Measurements from ENCODE around the gene RBM38.
"Not testable (repeated sequence)": the region's sequence is repeated elsewhere in the genome, so short reads cannot be mapped to it uniquely, and the experiment has no call there.

The RBM38 gene

DNA sequence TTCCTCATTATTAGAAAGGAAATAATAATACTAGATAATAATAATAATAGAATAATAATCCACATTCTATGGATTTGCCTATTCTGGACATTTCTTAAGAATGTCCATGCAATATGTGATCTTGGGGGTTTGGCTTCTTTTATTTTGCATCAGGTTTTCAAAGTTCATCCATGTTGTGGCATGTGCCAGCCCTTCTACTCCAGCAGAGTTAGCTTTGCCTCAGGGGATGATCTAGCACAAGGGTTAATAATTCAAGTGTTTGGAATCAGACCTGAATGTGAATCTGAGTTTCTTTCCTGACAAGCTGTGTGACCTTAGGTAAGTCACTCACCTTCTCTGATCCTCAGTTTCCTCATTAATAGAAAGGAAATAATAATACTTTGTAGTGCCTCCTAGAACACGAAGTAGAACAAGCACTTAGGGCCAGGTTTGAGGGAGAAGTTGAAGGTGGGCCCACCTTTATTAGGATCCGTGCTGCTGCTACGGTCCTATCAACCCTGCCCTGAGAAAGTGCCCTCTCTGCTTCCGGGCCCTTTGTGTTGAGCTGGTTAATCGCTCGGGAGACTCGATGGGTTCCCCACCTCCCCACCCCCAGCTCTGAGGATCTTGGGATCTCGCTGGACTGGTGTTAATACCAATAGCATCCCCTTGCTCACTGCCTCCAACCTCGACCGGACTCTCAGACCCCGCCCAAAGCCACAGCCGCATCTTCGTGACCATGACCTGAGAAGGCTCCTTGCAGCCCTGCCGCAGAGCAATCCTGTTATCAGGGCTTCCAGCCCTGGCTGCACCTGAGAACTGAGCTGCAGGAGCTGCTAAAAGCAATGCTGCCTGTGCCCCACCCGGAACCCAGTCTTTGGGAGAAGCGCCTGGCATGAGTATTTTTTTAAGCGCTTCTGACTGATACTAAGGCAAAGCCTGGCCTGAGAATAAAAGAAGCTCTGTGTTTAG is 26.9 kb downstream of the RBM38 start:
- Histone ChIP-seq H3K4me1 (ENCODE audit: low read length) (no peaks in the 10 kb centered on the region), H3K9ac (ENCODE audit: low read length) (no peak overlapping the region), H2AFZ (ENCODE audit: low read depth, low read length) (no peak overlapping the region), H3K4me3 (ENCODE audit: low read length) (no peak overlapping the region), H3K27me3 (ENCODE audit: low read depth, low read length) (peaks cover 45% of the 10 kb centered on the region), H4K20me1 (ENCODE audit: insufficient read depth, low read length) (no peaks in the 10 kb centered on the region), H3K27ac (ENCODE audit: low read length) (no peak overlapping the region), H3K36me3 (replicated peaks; ENCODE audit: low read depth, low read length) (no peaks in the 10 kb centered on the region), H3K79me2 (ENCODE audit: low read length) (no peaks in the 10 kb centered on the region), H3K9me3 (ENCODE audit: insufficient read depth, low read length) (no peaks in the 10 kb centered on the region), H3K4me2 (ENCODE audit: low read length) (no peak overlapping the region)
- TF ChIP-seq EZH2phosphoT487 (IDR thresholded peaks at IDR 0.05; ENCODE audit: low read depth), result no peak
- TF ChIP-seq, protein P1, sequence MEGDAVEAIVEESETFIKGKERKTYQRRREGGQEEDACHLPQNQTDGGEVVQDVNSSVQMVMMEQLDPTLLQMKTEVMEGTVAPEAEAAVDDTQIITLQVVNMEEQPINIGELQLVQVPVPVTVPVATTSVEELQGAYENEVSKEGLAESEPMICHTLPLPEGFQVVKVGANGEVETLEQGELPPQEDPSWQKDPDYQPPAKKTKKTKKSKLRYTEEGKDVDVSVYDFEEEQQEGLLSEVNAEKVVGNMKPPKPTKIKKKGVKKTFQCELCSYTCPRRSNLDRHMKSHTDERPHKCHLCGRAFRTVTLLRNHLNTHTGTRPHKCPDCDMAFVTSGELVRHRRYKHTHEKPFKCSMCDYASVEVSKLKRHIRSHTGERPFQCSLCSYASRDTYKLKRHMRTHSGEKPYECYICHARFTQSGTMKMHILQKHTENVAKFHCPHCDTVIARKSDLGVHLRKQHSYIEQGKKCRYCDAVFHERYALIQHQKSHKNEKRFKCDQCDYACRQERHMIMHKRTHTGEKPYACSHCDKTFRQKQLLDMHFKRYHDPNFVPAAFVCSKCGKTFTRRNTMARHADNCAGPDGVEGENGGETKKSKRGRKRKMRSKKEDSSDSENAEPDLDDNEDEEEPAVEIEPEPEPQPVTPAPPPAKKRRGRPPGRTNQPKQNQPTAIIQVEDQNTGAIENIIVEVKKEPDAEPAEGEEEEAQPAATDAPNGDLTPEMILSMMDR (IDR thresholded peaks at IDR 0.05; ENCODE audit: low read depth, low read length), result no peak

DNA sequence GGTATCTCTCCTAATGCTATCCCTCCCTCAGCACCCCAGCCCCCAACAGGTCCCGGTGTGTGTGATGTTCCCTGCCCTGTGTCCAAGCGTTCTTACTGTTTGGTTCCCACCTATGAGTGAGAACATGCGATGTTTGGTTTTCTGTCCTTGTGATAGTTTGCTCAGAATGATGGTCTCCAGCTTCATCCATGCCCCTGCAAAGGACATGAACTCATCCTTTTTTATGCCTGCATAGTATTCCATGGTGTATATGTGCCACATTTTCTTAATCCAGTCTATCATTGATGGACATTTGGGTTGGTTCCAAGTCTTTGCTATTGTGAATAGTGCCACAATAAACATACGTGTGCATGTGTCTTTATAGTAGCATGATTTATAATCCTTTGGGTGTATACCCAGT is 28.3 kb downstream of the RBM38 start:
- H3K9me3 ChIP-seq (ENCODE audit: insufficient read depth, low read length); H3K27ac ChIP-seq (ENCODE audit: low read length); H3K4me2 ChIP-seq (ENCODE audit: low read length); H3K9ac ChIP-seq (ENCODE audit: low read length); H3K79me2 ChIP-seq (ENCODE audit: low read length); H3K36me3 ChIP-seq (replicated peaks; ENCODE audit: low read depth, low read length); H4K20me1 ChIP-seq (ENCODE audit: insufficient read depth, low read length); H2AFZ ChIP-seq (ENCODE audit: low read depth, low read length); H3K4me3 ChIP-seq (ENCODE audit: low read length); H3K4me1 ChIP-seq (ENCODE audit: low read length): not testable (repeated sequence)
- peaks cover 56% of the 10 kb centered on the region for H3K27me3 ChIP-seq (ENCODE audit: low read depth, low read length)

DNA sequence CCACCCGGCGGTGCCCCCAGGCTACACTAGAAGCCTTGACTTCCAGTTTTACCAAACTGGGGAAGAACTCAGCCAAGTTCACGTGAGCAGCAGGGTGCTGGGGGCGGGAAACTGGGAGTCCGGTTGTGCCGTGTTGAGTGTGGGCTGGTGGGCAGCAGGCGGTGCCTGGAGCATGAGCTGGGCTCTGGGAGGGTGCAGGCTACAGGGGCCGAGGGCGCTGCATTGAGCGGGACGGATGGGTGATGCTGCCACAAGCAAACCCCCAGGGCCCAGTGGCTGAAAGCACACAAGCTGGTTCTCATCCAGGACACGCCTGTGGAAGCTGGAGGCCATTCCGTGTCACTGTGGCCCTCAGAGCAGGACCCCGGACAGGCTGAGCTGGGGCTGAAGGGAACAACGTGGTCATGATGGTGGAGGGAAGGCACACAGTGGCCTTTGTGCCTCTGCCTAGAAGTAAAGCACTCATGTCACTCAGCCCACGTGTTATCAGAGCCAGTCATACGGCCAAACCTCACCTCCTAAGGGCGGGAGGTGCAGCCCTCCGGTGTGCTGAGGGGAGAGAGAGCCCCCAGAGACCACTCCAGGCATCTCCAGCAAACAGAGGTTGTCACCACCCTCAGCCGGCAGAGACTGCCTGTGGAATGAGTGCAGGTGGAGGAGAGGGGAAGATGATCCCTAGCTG is 29.5 kb downstream of the RBM38 start:
- Histone ChIP-seq H3K4me3 (ENCODE audit: low read length) (no peak overlapping the region), H3K9me3 (ENCODE audit: insufficient read depth, low read length) (no peaks in the 10 kb centered on the region), H3K9ac (ENCODE audit: low read length) (no peak overlapping the region), H3K4me1 (ENCODE audit: low read length) (peaks cover 7% of the 10 kb centered on the region), H3K36me3 (replicated peaks; ENCODE audit: low read depth, low read length) (no peaks in the 10 kb centered on the region), H2AFZ (ENCODE audit: low read depth, low read length) (no peak overlapping the region), H3K27ac (ENCODE audit: low read length) (no peak overlapping the region), H3K79me2 (ENCODE audit: low read length) (no peaks in the 10 kb centered on the region), H3K27me3 (ENCODE audit: low read depth, low read length) (peaks cover 65% of the 10 kb centered on the region), H3K4me2 (ENCODE audit: low read length) (no peak overlapping the region), H4K20me1 (ENCODE audit: insufficient read depth, low read length) (no peaks in the 10 kb centered on the region)
- TF ChIP-seq, protein P1 (IDR thresholded peaks at IDR 0.05; ENCODE audit: low read depth, low read length), result no peak
- no peak for TF ChIP-seq EZH2phosphoT487 (IDR thresholded peaks at IDR 0.05; ENCODE audit: low read depth)

DNA sequence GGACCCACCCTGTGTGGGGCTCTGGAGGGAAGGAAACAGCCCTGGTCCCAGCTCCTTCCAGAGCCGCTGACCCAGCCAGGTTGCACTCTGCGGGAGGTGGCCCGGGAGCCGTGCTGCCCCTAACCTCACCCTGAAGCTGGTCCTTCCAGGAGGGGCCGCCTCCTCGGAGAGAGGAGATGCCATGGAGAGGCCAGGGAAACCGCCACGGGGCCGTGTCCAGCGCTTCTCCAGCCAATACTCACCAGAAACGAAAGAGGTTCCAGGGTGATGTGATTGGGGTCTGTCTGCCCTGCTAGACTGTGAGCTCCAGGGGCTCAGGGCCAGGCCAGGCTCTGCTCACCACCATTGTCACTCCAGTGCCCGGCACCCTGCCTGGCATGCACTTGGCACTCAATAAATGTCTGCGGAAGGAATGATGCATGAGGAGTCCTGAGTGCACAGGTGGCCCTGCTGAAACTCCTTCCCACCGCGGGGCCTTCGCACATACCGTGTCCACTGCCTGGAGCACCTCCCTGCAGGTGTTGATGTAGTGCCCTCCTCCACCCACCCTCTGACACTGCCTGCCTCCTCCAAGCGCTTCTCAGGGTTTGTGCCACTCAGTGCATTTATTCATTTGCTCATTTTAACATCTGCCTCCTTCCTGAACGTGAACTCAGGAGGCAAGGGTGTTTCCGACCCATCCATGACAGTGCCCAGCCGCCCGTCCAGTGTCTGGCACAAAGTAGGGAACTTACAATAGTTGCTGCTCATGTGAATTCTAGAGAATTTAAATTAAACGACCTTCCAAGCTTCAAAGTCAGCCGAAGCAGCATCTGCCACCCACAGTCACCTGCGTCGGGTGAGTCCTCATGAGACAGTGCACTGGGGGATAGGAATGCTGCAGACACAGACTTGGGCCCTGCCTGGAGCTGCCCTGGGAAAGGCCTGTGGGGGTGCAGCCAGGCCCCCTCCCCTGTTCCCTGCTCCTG is 30.3 kb downstream of the RBM38 start:
- Histone ChIP-seq H3K4me3 (ENCODE audit: low read length) (no peak overlapping the region), H3K27me3 (ENCODE audit: low read depth, low read length) (peaks cover 73% of the 10 kb centered on the region), H2AFZ (ENCODE audit: low read depth, low read length) (no peak overlapping the region), H3K27ac (ENCODE audit: low read length) (no peak overlapping the region), H4K20me1 (ENCODE audit: insufficient read depth, low read length) (no peaks in the 10 kb centered on the region), H3K9me3 (ENCODE audit: insufficient read depth, low read length) (no peaks in the 10 kb centered on the region), H3K79me2 (ENCODE audit: low read length) (no peaks in the 10 kb centered on the region), H3K4me1 (ENCODE audit: low read length) (peaks cover 14% of the 10 kb centered on the region), H3K4me2 (ENCODE audit: low read length) (no peak overlapping the region), H3K9ac (ENCODE audit: low read length) (no peak overlapping the region), H3K36me3 (replicated peaks; ENCODE audit: low read depth, low read length) (no peaks in the 10 kb centered on the region)
- TF ChIP-seq, protein P1 (IDR thresholded peaks at IDR 0.05; ENCODE audit: low read depth, low read length), result no peak
- TF ChIP-seq EZH2phosphoT487 (IDR thresholded peaks at IDR 0.05; ENCODE audit: low read depth), result no peak
